HG03025 (cell line): ENCODE measurements around the gene BACE1.
"Not testable (repeated sequence)": the region's sequence is repeated elsewhere in the genome, so short reads cannot be mapped to it uniquely, and the experiment has no call there.

Experiments
- ATAC-seq: cut with Tn5 transposase; IDR thresholded peaks from one replicate; pipeline ENCODE4 v1.9.1; 2021; ENCODE audit warnings: mild to moderate bottlenecking, moderate library complexity; ENCODE audit not compliant: unreplicated experiment, low FRiP score

The BACE1 gene

DNA sequence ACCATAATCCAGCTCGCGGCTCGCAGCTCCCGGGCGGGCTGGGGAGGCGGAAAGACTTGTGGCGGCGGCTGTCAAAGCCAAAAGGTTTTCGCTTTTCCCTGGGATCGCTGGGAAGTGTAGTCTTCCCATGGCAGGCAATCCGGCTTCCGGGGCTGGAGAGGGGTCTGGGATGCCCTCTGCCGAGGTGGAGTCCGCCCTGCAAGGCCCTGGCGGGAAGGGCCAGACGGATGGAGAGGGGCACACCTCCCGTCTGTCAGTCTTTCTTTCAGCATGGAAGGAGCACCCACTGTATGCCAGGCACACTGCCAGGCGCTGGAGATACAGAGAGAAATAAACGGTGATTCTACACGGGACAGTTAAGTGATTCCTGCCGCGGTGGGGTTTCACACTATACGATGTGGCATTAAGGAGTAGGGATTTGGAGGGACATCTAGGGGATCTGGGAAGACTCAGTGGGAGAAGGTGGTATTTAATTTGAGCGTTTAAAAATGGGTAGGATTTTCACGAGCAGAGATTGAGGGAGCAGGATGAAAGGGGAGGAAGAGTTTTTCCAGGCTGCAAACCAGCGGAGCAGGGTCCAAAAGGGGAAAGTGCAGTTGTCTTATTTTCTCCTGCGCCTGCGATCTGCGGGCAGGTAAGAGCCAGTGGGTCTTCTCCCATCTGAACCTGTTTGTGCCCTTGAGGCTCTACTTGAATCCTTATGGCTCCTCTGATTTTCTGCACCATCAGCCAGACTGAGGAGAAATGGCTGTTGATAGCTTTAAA, at the start of gene BACE1:
Gene BACE1, minus strand, starts transcription at position 60 of the 765 bp plus-strand sequence. CDS start 461 bp downstream, outside the sequence.
- ATAC-seq: no peak

GRCh38 chr11:117361432-117361831, 45.4 kb upstream of the BACE1 start:
- no peak for ATAC-seq

DNA sequence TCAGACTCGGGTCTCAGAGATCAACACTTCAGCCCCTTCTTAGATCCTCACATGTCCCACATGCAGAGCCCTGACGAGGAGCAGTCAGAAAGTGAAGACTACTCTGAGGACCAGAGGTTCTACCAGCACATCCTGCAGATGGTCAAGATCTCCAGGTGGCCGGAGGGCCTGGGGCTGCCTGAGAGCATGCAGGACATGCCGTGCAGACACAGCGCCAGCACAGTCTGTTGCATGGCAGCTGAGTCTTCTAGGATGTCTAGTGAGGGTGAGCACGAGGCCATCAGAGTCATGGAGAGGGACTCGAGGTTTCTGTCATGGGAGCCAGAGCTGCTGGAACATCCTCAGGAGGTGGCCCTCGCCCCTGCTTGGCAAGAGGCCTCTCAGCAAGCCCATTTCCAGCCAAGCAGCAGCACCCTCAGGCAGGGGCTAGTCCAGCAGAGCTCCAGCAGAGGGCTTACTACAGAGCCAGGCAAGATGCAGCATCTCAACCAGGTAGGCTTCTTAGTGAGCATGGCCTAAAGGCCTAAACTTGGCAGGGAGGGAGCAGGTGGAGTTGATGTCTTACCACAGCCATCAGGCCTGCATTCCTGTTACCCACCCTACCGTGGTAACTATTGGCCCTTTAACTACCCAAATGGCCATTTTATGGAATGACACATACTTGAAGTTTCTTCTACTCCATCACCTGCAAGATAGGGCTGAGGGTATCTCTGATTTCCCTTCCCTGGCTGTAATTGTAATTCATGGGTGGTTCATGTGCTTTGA, 40.3 kb upstream of the BACE1 start:
- no peak for ATAC-seq

- no peak for ATAC-seq
Measured at GRCh38 chr11:117354550-117354949, 38.5 kb upstream of the BACE1 start.

GRCh38 chr11:117345039-117345438, 29.0 kb upstream of the BACE1 start:
- no peak for ATAC-seq

DNA sequence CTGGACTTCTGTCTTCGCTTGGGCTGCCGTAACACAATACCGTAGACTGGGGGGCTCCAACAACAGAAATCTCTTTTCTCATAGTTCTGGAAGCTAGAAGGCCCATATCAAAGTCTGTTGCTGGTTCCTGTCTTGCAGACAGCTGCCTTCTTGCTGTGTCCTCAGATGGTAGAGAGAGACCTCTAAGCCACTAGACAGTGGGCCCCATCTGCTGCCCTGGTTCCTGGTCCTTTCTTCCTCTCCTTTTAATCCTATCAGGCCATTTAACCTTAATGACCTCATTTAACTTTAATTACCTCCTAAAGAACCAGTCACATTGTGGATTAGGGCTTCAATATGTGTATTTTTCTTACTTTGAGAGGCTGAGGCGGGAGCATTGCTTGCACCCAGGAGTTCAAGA, 21.0 kb upstream of the BACE1 start:
- no peak for ATAC-seq

DNA sequence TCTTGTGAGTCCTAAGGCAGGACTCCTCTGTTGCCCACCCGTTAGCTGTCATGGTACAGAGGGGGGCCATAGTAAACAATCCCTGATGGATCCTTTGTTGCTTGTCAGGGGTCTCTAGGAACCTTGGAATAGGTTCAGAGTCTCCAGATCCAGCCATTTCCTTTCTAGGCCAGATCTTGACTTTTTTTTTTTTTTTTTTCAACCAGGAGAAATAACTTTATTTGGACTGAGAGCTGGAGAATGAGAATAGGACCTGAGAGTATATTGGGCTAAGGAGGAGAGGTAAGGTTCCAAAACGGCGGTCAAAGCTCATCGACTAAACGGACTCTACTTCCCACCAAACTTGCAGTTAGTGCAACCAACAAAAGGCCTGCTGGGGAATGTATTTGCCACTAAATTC, 19.3 kb upstream of the BACE1 start:
- no peak for ATAC-seq

- ATAC-seq: no peak
Measured at GRCh38 chr11:117334896-117335295, 18.8 kb upstream of the BACE1 start.

DNA sequence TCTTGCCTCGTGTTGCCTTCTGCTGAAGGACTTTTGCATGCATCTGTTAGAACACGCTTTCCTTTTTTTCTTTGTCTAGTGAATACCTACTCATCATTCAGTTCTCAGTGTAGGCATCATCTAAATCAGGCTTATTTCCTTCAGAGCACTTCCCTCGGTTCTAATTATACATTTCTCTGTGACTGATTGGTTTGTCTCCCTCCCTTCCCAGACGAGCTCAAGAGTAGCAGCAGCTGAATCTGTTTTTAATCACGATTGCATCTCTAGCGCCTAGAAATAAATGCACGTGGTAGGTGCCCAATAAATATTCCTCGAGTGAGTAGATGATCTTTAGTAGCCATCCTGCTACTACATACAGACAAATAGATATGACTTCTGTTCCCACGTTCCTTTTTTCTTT, 17.9 kb upstream of the BACE1 start:
- ATAC-seq: no peak

GRCh38 chr11:117332843-117333242, 16.8 kb upstream of the BACE1 start:
- no peak for ATAC-seq

DNA sequence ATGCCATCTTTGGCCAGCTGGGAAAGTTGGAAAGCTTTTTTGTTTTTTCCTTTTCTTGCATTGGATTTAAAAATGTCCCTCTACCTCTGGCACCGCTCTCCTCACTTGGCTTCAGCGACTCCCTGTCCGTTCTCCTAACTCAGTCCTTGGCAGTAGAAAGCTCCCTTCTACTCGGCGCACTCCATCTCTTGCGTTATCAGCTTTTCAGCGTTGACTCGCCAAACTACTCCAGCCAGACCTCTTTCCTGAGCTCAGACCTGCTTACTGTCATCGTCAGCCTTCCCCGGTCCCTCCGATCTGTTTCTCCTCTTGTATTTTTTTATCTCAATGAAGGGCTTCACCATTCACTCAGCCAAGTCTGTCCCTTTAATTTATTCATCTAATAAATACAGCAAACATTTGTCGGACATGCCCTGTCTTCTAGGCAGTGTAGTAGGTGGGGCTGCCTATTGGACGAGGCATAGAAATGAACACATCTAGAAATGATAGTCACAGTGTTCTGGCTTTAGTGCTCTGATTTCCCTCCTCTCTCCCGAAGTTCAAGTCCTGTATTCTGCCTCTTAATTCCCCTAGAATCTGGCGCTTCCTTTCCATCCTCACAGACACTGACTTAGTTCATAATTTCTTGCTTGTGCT, 12.4 kb upstream of the BACE1 start:
- no peak for ATAC-seq

DNA sequence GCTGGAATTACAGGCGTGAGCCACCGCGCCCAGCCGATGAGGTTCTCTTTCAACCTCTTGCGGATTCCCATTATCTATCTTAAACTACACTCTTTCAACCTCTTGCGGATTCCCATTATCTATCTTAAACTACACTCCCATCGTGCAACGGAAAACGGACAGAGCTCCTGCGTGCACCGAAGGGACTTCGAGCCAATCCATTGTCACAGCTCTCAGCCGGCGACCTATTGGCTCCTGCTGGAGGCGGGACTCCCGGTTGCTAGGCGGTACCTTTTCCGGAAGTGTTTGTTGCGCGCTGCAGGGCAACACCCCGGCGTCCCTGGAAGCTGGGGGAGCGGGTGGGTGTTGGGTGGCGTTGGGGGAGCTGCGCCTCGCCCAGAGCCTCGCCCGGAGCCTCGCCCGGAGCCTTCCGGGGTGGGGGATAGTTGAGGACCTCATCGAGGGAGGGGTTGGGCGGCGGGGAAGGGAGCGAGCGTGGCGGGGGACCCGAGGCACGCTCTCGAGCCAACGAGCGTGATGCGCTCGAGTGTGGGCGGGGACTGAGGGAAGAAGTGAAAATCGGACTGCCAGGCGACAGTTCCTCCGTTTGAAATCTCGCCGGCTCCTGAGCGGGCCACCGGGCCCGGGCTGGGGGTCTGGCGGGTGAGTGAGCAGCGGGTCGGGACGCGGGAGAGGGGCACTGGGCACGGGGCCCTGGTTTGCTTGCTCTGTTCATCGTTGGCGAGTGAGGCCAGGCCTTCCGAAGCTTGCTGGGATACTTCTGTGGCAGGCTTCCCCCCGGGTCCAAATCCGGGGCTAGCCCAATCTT, 11.7 kb upstream of the BACE1 start, which contains the start of gene CEP164:
Gene CEP164, plus strand, starts transcription at position 288 of the 808 bp plus-strand sequence. CDS start 10,733 bp downstream, outside the sequence.
- peak; percentile 85 for ATAC-seq

- not testable (repeated sequence) for ATAC-seq
Measured at GRCh38 chr11:117327255-117327566, 11.2 kb upstream of the BACE1 start.

GRCh38 chr11:117319214-117319840, 3.3 kb upstream of the BACE1 start:
- no peak for ATAC-seq

- ATAC-seq: no peak
Measured at GRCh38 chr11:117318738-117319137, 2.7 kb upstream of the BACE1 start.

GRCh38 chr11:117315285-117316196, 515 bp downstream of the BACE1 start:
- ATAC-seq: no peak

- no peak for ATAC-seq
Measured at GRCh38 chr11:117314840-117315239, 1.2 kb downstream of the BACE1 start.

- no peak for ATAC-seq
Measured at GRCh38 chr11:117313828-117314768, 2.0 kb downstream of the BACE1 start.
